SK-N-MC (cell line): Measurements from ENCODE around the gene ZNF804B.

Experiments
- EZH2 ChIP-seq: fragments of 200-600 bp; sonication (generic); IDR thresholded peaks from one replicate; pipeline ENCODE4 v1.6.1; 2017; ENCODE audit warnings: antibody characterized with exemption
- POLR2AphosphoS5 ChIP-seq: IDR thresholded peaks from 2 replicates; pipeline ENCODE4 v1.6.1; 2012; ENCODE audit warnings: mild to moderate bottlenecking, low read depth, low read length, borderline replicate concordance

- no peak for TF ChIP-seq POLR2AphosphoS5
- no peak for TF ChIP-seq EZH2
Observed at GRCh38 chr7:89028319-89028718, 268.8 kb downstream of the ZNF804B start.
